GM23338 (cell line): ENCODE data around the gene MAST4.

Experiments
- JUNB ChIP-seq: IDR thresholded peaks from one replicate; pipeline ENCODE4 v1.6.1; 2016; ENCODE audit warnings: antibody characterized with exemption; ENCODE audit not compliant: unreplicated experiment
- TF ChIP-seq, protein P1 (sequence below), 2 experiments: fragments of 200-600 bp in 1 of 2; sonication (generic) in 1 of 2; conservative IDR thresholded peaks; 2 replicates each; pipeline versions ENCODE4 v1.5.1 to v1.6.1; 2016 to 2017; ENCODE audit warnings: antibody characterized with exemption in 2 of 2, low read depth in 2 of 2, mild to moderate bottlenecking in 2 of 2, moderate library complexity in 1 of 2

DNA sequence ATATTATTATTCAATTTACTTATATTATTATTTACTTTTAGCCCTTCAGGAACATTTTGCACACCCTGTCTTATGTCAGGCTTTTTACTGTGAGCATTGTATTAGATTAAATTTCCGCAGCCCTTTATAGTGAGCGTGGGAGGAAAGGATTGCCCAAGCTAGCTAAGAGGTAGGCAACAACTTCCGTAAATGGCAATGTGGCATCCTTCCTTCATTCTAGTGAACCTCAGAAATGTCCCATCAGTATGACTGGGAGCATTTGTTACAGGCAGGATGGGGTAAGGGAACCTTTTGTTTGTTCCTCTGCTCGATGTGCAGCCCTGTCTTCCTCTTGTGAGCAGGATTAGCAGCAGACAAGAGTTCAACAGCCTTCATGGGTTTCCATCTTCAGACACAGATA lies 606.6 kb downstream of the MAST4 start:
- TF ChIP-seq, protein P1, sequence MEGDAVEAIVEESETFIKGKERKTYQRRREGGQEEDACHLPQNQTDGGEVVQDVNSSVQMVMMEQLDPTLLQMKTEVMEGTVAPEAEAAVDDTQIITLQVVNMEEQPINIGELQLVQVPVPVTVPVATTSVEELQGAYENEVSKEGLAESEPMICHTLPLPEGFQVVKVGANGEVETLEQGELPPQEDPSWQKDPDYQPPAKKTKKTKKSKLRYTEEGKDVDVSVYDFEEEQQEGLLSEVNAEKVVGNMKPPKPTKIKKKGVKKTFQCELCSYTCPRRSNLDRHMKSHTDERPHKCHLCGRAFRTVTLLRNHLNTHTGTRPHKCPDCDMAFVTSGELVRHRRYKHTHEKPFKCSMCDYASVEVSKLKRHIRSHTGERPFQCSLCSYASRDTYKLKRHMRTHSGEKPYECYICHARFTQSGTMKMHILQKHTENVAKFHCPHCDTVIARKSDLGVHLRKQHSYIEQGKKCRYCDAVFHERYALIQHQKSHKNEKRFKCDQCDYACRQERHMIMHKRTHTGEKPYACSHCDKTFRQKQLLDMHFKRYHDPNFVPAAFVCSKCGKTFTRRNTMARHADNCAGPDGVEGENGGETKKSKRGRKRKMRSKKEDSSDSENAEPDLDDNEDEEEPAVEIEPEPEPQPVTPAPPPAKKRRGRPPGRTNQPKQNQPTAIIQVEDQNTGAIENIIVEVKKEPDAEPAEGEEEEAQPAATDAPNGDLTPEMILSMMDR (conservative IDR thresholded peaks at IDR 0.05; ENCODE audit: low read depth in 2 of 2), result no peak
- TF ChIP-seq JUNB, result no peak
